ENCODE results near the gene ROR1.

- no peak for TF ChIP-seq ZNF391 (tag by site-specific recombination; IDR thresholded peaks at IDR 0.05; ENCODE audit: borderline replicate concordance, low read depth)
- no peak for TF ChIP-seq ZNF112 (tag by site-specific recombination; IDR thresholded peaks at IDR 0.05)
- no peak for TF ChIP-seq ZNF426 (tag by site-specific recombination; IDR thresholded peaks at IDR 0.05)
- no peak for TF ChIP-seq ZBTB17 (tag by site-specific recombination; IDR thresholded peaks at IDR 0.05)
- no peak for TF ChIP-seq CTCF (tag by site-specific recombination; IDR thresholded peaks at IDR 0.05)
- no peak for TF ChIP-seq ZNF398 (tag by site-specific recombination; IDR thresholded peaks at IDR 0.05)
- TF ChIP-seq EGR2 (tag by site-specific recombination; IDR thresholded peaks at IDR 0.05; ENCODE audit: low read depth) = no peak
- TF ChIP-seq ZSCAN30 (tag by site-specific recombination; IDR thresholded peaks at IDR 0.05) = no peak
- no peak for TF ChIP-seq YY1 (tag by site-specific recombination; IDR thresholded peaks at IDR 0.05)
- no peak for TF ChIP-seq ZNF223 (tag by site-specific recombination; IDR thresholded peaks at IDR 0.05)
- no peak for TF ChIP-seq YY2 (tag by site-specific recombination; IDR thresholded peaks at IDR 0.05)
- TF ChIP-seq ZNF449 (tag by site-specific recombination; IDR thresholded peaks at IDR 0.05) = no peak
- no peak for TF ChIP-seq REST (tag by site-specific recombination; IDR thresholded peaks at IDR 0.05)
These were observed 363.6 kb downstream of the ROR1 start for GRCh38 chr1:64137412-64137803.

Data from HEK293 (cell line).